PC-9 (cell line): Measurements from ENCODE around the gene MAN1A2. TPM values are rescaled to one million over a fixed set of nuclear protein-coding genes. Genes with fewer than 3 reads are reported as not detected.

Experiments
- BruUV-seq: library from RNA; stranded (reverse); fragments of 400-500 nt; replicated peaks from 2 replicates; lab custom pipeline; 2021; lab: Mats Ljungman, UMichigan
- CTCF ChIA-PET: fragments of 300-600 bp; sonication (Branson Sonifier 250); formaldehyde crosslinking; loops from one replicate; lab custom pipeline; 2022; ENCODE audit warnings: antibody characterized with exemption; lab: Charles Lee
- POLR2A ChIA-PET: fragments of 300-600 bp; sonication (Branson Sonifier 250); formaldehyde crosslinking; loops from one replicate; lab custom pipeline; 2022; ENCODE audit warnings: antibody characterized with exemption; ENCODE audit not compliant: unreplicated experiment; lab: Charles Lee
- DNase-seq, 2 experiments: peaks; one replicate each; pipeline versions ENCODE4 v3.0.0 to v3.0.0-alpha.2; 2015 to 2022; ENCODE audit warnings: mixed read lengths in 1 of 2
- H2AFZ ChIP-seq: fragments of 200-600 bp; sonication (generic); 2 replicates; pipeline ENCODE4 v1.8.1; 2017; ENCODE audit warnings: antibody characterized with exemption
- H3F3A ChIP-seq: fragments of 200-600 bp; sonication (generic); 2 replicates; pipeline ENCODE4 v1.8.1; 2017; ENCODE audit warnings: antibody characterized with exemption, mild to moderate bottlenecking, low read depth; ENCODE audit not compliant: insufficient read depth
- H3K27ac ChIP-seq: fragments of 200-600 bp; sonication (generic); 2 replicates; pipeline ENCODE4 v1.6.1; 2016; ENCODE audit warnings: mixed run types
- H3K27me3 ChIP-seq: fragments of 200-600 bp; sonication (generic); 2 replicates; pipeline ENCODE4 v1.6.1; 2016; ENCODE audit warnings: low read depth, mixed run types; ENCODE audit not compliant: insufficient read depth
- H3K36me3 ChIP-seq: fragments of 200-600 bp; sonication (generic); 2 replicates; pipeline ENCODE4 v1.6.1; 2016; ENCODE audit warnings: low read depth, mixed run types
- H3K4me1 ChIP-seq: fragments of 200-600 bp; sonication (generic); replicated peaks from 2 replicates; pipeline ENCODE4 v1.6.1; 2016; ENCODE audit warnings: mixed run types; ENCODE audit not compliant: insufficient read depth
- H3K4me2 ChIP-seq: fragments of 200-600 bp; sonication (generic); 2 replicates; pipeline ENCODE4 v1.6.1; 2017; ENCODE audit warnings: mixed run types
- H3K4me3 ChIP-seq: fragments of 200-600 bp; sonication (generic); 2 replicates; pipeline ENCODE4 v1.6.1; 2016; ENCODE audit warnings: mixed run types
- H3K79me2 ChIP-seq: fragments of 200-600 bp; sonication (generic); 2 replicates; pipeline ENCODE4 v1.6.1; 2017; ENCODE audit warnings: low read depth, mixed run types
- H3K9me2 ChIP-seq: fragments of 200-600 bp; sonication (generic); 2 replicates; pipeline ENCODE4 v1.8.1; 2017; ENCODE audit warnings: mild to moderate bottlenecking; ENCODE audit not compliant: insufficient read depth
- H3K9me3 ChIP-seq: fragments of 200-600 bp; sonication (generic); 2 replicates; pipeline ENCODE4 v1.8.1; 2016; ENCODE audit warnings: low read depth; ENCODE audit not compliant: insufficient read depth
- H4K20me1 ChIP-seq: fragments of 200-600 bp; sonication (generic); 2 replicates; pipeline ENCODE4 v1.8.1; 2017; ENCODE audit not compliant: insufficient read depth
- CTCF ChIP-seq: fragments of 200-600 bp; sonication (generic); conservative IDR thresholded peaks from 2 replicates; pipeline ENCODE4 v1.6.1; 2017; ENCODE audit warnings: mixed run types, antibody characterized with exemption, mild to moderate bottlenecking, moderate library complexity
- EZH2 ChIP-seq: fragments of 200-600 bp; sonication (generic); IDR thresholded peaks from 2 replicates; pipeline ENCODE4 v1.8.0; 2017; ENCODE audit warnings: antibody characterized with exemption, low read depth
- intact Hi-C: fragments of 100-400 bp; cut with micrococcal nuclease; formaldehyde crosslinking; loops from one replicate; pipeline ENCODE4 v1.10.0; 2022; ENCODE audit not compliant: unreplicated experiment
- total RNA-seq: library from RNA; stranded (reverse); gene quantifications from 2 replicates; pipeline ENCODE4 v1.2.3, GENCODE V29; 2021

MAN1A2 gene
- total RNA-seq, 1 experiment from 2014 or later = 50.3 TPM

- no TSS peak for BruUV-seq
- Histone ChIP-seq H3K79me2 (peaks cover 22% of the 10 kb centered on the region), H4K20me1 (peaks cover 4% of the 10 kb centered on the region), H3K36me3 (peaks cover 16% of the 10 kb centered on the region; the same call in 1 of the 2 replicates), H3K4me1 (no peaks in the 10 kb centered on the region), H3K9me2 (no peaks in the 10 kb centered on the region), H3K27me3 (no peaks in the 10 kb centered on the region), H3F3A (no peaks in the 10 kb centered on the region), H3K4me2 (no peak overlapping the region), H3K4me3 (no peak overlapping the region), H3K9me3 (peaks cover 8% of the 10 kb centered on the region), H2AFZ (no peak overlapping the region), H3K27ac (no peak overlapping the region)
- ChIA-PET CTCF (no interaction called here), POLR2A (no interaction called here)
- intact Hi-C loops = loop anchor here (10.0 kb wide), 1 partner anchor 76 kb away; no protein-coding TSS in a partner anchor
- TF ChIP-seq CTCF (no peak), EZH2 (no peak)
- no peak for DNase-seq
These were observed 31.7 kb downstream of the MAN1A2 start for GRCh38 chr1:117398957-117399356.

GRCh38 chr1:117401761-117402160, 34.5 kb downstream of the MAN1A2 start:
- ChIA-PET POLR2A (no interaction called here), CTCF (no interaction called here)
- Histone ChIP-seq H3K36me3 (peaks cover 17% of the 10 kb centered on the region; the same call in 1 of the 2 replicates), H3K4me1 (no peaks in the 10 kb centered on the region), H3F3A (no peaks in the 10 kb centered on the region), H3K27ac (no peak overlapping the region), H3K79me2 (peaks cover 14% of the 10 kb centered on the region), H3K9me2 (no peaks in the 10 kb centered on the region), H3K4me2 (no peak overlapping the region), H3K4me3 (no peak overlapping the region), H3K27me3 (no peaks in the 10 kb centered on the region), H4K20me1 (peaks cover 4% of the 10 kb centered on the region), H3K9me3 (peaks cover 9% of the 10 kb centered on the region), H2AFZ (no peak overlapping the region)
- no peak for DNase-seq
- TF ChIP-seq EZH2 (no peak), CTCF (no peak)
- no TSS peak for BruUV-seq
- intact Hi-C loops = no loop called here

GRCh38 chr1:117403597-117403996, 36.3 kb downstream of the MAN1A2 start:
- Histone ChIP-seq H3K4me2 (no peak overlapping the region), H3K79me2 (peaks cover 7% of the 10 kb centered on the region), H3K4me1 (no peaks in the 10 kb centered on the region), H3K9me2 (no peaks in the 10 kb centered on the region), H3K36me3 (peaks cover 17% of the 10 kb centered on the region; the same call in 1 of the 2 replicates), H3K27me3 (no peaks in the 10 kb centered on the region), H4K20me1 (no peaks in the 10 kb centered on the region; the same call in 1 of the 2 replicates), H3K4me3 (no peak overlapping the region), H3F3A (no peaks in the 10 kb centered on the region), H3K9me3 (peaks cover 9% of the 10 kb centered on the region), H3K27ac (no peak overlapping the region), H2AFZ (no peak overlapping the region)
- no peak for TF ChIP-seq EZH2
- no peak for TF ChIP-seq CTCF
- POLR2A ChIA-PET = interaction anchor here (0.6 kb wide), 2 partner anchors 354 to 1146 kb away, joined by 3 to 5 read pairs; no protein-coding TSS in a partner anchor
- DNase-seq = no peak
- BruUV-seq = no TSS peak
- CTCF ChIA-PET = no interaction called here
- intact Hi-C loops = no loop called here
